Gastrocnemius medialis (tissue), 4 donors: ENCODE results near the gene LHPP. TPM values are rescaled to one million over a fixed set of nuclear protein-coding genes. Genes with fewer than 3 reads are reported as not detected.

Experiments
- ATAC-seq, 2 donors: fragments of 150-250 bp; one replicate each; pipeline ENCODE4 v1.9.1; 2016
- DNase-seq, 2 donors: peaks; one replicate each; pipeline ENCODE4 v3.0.0-alpha.2; 2019
- H3K27ac ChIP-seq, 4 donors: fragments of 200-600 bp; sonication (generic); 1 replicate in 1 of 4; 2 replicates in 3 of 4; pipeline ENCODE4 v1.5.1; 2016 to 2018; ENCODE audit warnings: mild to moderate bottlenecking in 2 of 4, moderate library complexity in 1 of 4
- H3K27me3 ChIP-seq, 3 donors: fragments of 200-600 bp; sonication (generic) in 2 of 3; 1 replicate in 1 of 3; 2 replicates in 2 of 3; pipeline versions ENCODE4 v1.5.1 to v1.6.0; 2016 to 2019; ENCODE audit warnings: mild to moderate bottlenecking in 1 of 3, moderate library complexity in 1 of 3
- H3K36me3 ChIP-seq, 2 donors: fragments of 200-600 bp; sonication (generic) in 1 of 2; one replicate each; pipeline ENCODE4 v1.5.1; 2017 to 2018
- H3K4me1 ChIP-seq, 2 donors: fragments of 200-600 bp; sonication (generic) in 1 of 2; one replicate each; pipeline ENCODE4 v1.5.1; 2016 to 2017; ENCODE audit warnings: mild to moderate bottlenecking in 2 of 2
- H3K4me3 ChIP-seq, 4 donors: fragments of 200-600 bp; sonication (generic) in 3 of 4; 1 replicate in 1 of 4; 2 replicates in 3 of 4; pipeline ENCODE4 v1.5.1; 2016 to 2019; ENCODE audit warnings: mild to moderate bottlenecking in 2 of 4
- H3K9me3 ChIP-seq, 3 donors: fragments of 200-600 bp; sonication (generic) in 2 of 3; 1 replicate in 1 of 3; 2 replicates in 2 of 3; pipeline ENCODE4 v1.5.1; 2016 to 2019
- CTCF ChIP-seq, 5 experiments: fragments of 450-650 bp in 3 of 5; fragments of 200-600 bp in 2 of 5; sonication (generic) in 2 of 5; IDR thresholded peaks in 4 of 5; conservative IDR thresholded peaks in 1 of 5; 1 replicate in 4 of 5; 2 replicates in 1 of 5; pipeline ENCODE4 v1.5.1; 2016 to 2019; ENCODE audit warnings: antibody characterized with exemption in 5 of 5, mild to moderate bottlenecking in 3 of 5, moderate library complexity in 3 of 5
- POLR2A ChIP-seq, 2 donors: fragments of 450-650 bp; IDR thresholded peaks; one replicate each; pipeline ENCODE4 v1.6.1; 2017; ENCODE audit warnings: antibody characterized with exemption in 2 of 2, mild to moderate bottlenecking in 2 of 2, moderate library complexity in 2 of 2
- in situ Hi-C, 4 donors: fragments of 200-750 bp; cut with MboI; loops; one replicate each; pipeline versions ENCODE4 v1.15.0 to v1.8.0; 2017; ENCODE audit warnings: low sequenced_read_pairs in 4 of 4
- intact Hi-C: fragments of 100-400 bp; cut with DNase I; formaldehyde crosslinking; loops from one replicate; pipeline ENCODE4 v1.15.1; 2023; ENCODE audit warnings: low total_unique reads
- total RNA-seq, 4 donors: library from RNA; depleted of rRNA; stranded (reverse); fragments of >200 nt; gene quantifications; one replicate each; pipeline versions ENCODE4 v1.1.0 to v1.2.3, GENCODE V29; 2016

Gene LHPP
- total RNA-seq, 4 donors from 2014 or later: 4.9 to 16.0 (median 12.2) TPM

DNA sequence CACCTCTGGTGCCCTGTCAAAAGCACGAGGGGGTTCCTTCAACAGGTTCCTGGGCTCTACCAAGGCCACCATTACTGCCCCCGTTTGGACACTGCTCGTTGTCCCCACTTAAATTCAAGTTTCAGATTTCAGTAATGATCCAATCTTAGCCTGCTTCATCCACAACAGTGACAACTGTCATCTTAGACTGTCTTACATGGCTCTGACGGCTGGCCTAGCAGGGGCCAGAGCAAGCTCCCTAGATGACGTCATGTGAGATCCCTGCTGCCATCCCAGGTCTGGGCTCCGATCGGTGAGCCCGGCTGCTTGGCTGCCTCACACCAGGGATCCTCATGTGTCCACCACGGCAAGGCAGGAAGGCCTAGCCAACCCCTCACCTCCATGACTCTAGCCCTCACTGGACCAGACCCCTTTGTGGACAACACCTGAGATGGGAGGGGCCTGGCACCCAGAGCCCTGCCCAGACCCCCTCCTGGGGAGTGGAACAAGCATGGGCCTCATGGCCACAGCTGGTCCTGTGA lies 200.1 kb downstream of the LHPP start:
- intact Hi-C loops (loop anchor here (2.0 kb wide), 1 partner anchor 21 kb away; no protein-coding TSS in a partner anchor), in situ Hi-C loops (no loop called here)
- peak in 1 of 2 donors; percentile 13 for ATAC-seq
- no peaks in the 10 kb centered on the region for H3K36me3 ChIP-seq
- H3K27me3 ChIP-seq: no peaks in the 10 kb centered on the region
- H3K4me3 ChIP-seq: no peak overlapping the region
- H3K4me1 ChIP-seq: peaks cover 46 to 57% of the 10 kb centered on the region in 2 donors
- peak overlapping the region; percentile 57 to 79 (median 68) for H3K27ac ChIP-seq
- no peak for TF ChIP-seq CTCF (IDR thresholded peaks at IDR 0.05 in 4 of 5, conservative IDR thresholded peaks at IDR 0.05 in 1 of 5)
- TF ChIP-seq POLR2A (IDR thresholded peaks at IDR 0.05): no peak
- H3K9me3 ChIP-seq: no peaks in the 10 kb centered on the region
- DNase-seq: no peak

DNA sequence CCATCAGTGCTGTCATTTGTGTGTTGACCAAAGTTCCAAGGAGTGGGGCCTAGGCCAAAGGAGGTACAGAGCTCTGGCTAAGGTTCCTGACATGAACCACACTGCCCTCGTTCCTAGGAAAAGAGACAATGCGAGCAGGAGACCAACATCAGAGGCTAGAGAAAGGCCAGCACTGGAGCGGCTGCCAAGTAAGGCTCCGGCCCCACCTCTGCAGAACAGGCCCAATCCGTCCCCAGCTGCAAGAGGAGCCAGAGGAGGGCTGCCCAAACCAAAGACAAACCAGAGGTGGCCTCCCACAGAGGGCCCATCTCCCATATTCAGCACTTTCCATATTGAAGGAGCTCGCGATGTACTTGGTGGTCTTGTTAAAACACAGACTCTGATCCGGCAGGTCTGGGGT lies 201.6 kb downstream of the LHPP start:
- Histone ChIP-seq H3K27me3 (no peaks in the 10 kb centered on the region), H3K4me3 (no peak overlapping the region), H3K36me3 (no peaks in the 10 kb centered on the region), H3K9me3 (no peaks in the 10 kb centered on the region), H3K27ac (peak overlapping the region in 1 of 4 donors; percentile 38), H3K4me1 (peaks cover 48 to 60% of the 10 kb centered on the region in 2 donors)
- intact Hi-C loops: no loop called here
- TF ChIP-seq CTCF (IDR thresholded peaks at IDR 0.05 in 4 of 5, conservative IDR thresholded peaks at IDR 0.05 in 1 of 5) (no peak), POLR2A (IDR thresholded peaks at IDR 0.05) (no peak)
- DNase-seq (no peak), ATAC-seq (no peak)
- in situ Hi-C loops: no loop called here

Other genes starting within 250 kb of the LHPP start
- gene OAT, start 42.9 kb upstream of the LHPP start, total RNA-seq: 10 to 100 TPM; 20.1 to 97.2 (median 42.6) TPM
- gene NKX1-2, start 11.8 kb upstream of the LHPP start, total RNA-seq: not detected